Activated CD4-positive, alpha-beta T cell treated with anti-CD3 and anti-CD28 coated beads for 36 hours (primary cell): ENCODE data around the gene RASA3. TPM values are rescaled to one million over a fixed set of nuclear protein-coding genes. Genes with fewer than 3 reads are reported as not detected.

ENCODE experiments used
- ATAC-seq: fragments of 200-7000 bp; cut with Tn5 transposase; one replicate; pipeline ENCODE4 v1.10.0; 2021; ENCODE audit warnings: mild to moderate bottlenecking, moderate library complexity
- CTCF ChIA-PET: fragments of 350-600 bp; sonication (Branson Sonifier 250); formaldehyde crosslinking; loops from one replicate; lab custom pipeline; 2021; ENCODE audit warnings: antibody characterized with exemption; lab: Charles Lee
- POLR2A ChIA-PET: fragments of 350-600 bp; sonication (Branson Sonifier 250); formaldehyde crosslinking; loops from one replicate; lab custom pipeline; 2021; ENCODE audit warnings: antibody characterized with exemption, inconsistent platforms; lab: Charles Lee
- DNase-seq: peaks from one replicate; pipeline ENCODE4 v3.0.0-alpha.2; 2020
- H3K27ac Mint-ChIP-seq: one replicate; pipeline ENCODE4 v1.8.0; 2021; ENCODE audit warnings: mixed read lengths
- H3K27me3 Mint-ChIP-seq: one replicate; pipeline ENCODE4 v1.8.0; 2021; ENCODE audit warnings: mixed read lengths
- H3K36me3 Mint-ChIP-seq: one replicate; pipeline ENCODE4 v1.8.0; 2021; ENCODE audit warnings: low read depth, mixed read lengths
- H3K4me1 Mint-ChIP-seq: one replicate; pipeline ENCODE4 v1.8.0; 2021; ENCODE audit warnings: mixed read lengths
- H3K4me3 Mint-ChIP-seq: one replicate; pipeline ENCODE4 v1.8.0; 2021; ENCODE audit warnings: mild to moderate bottlenecking, moderate library complexity, mixed read lengths
- H3K9me3 Mint-ChIP-seq: one replicate; pipeline ENCODE4 v1.8.0; 2021; ENCODE audit warnings: low read depth, mixed read lengths
- intact Hi-C, 2 experiments: fragments of 100-400 bp; cut with DNase I in 1 of 2; cut with micrococcal nuclease in 1 of 2; formaldehyde crosslinking; loops; one replicate each; pipeline versions ENCODE4 v1.14.2 to v1.15.1; 2022 to 2024; cut with DNase I, micrococcal nuclease
- total RNA-seq, 2 experiments: library from RNA; stranded (reverse); gene quantifications; one replicate each; pipeline ENCODE4 v1.2.3, GENCODE V29; 2021

RASA3 gene
- total RNA-seq, 2 experiments from 2014 or later: 33.0 to 34.7 TPM

- Mint-ChIP-seq H3K27ac (peak overlapping the region; percentile 95), H3K36me3 (peaks cover 19% of the 10 kb centered on the region), H3K4me1 (peaks cover 72% of the 10 kb centered on the region), H3K4me3 (peak overlapping the region; percentile 69), H3K27me3 (no peaks in the 10 kb centered on the region), H3K9me3 (no peaks in the 10 kb centered on the region)
- POLR2A ChIA-PET: no interaction called here
- intact Hi-C loops: loop anchor here in 1 of 2 experiments (2.0 to 10.0 kb wide), 4 partner anchors 47 to 859 kb away; partner anchors contain the start of genes CDC16, CUL4A, DCUN1D2 and PCID2
- CTCF ChIA-PET: interaction anchor here (0.8 to 1.4 kb wide), 2 partner anchors 14 to 54 kb away, joined by 3 read pairs; no protein-coding TSS in a partner anchor
- ATAC-seq: no peak
- peak; percentile 51 for DNase-seq
Observed at GRCh38 chr13:114063545-114064449, 68.6 kb downstream of the RASA3 start.

- CTCF ChIA-PET: interaction anchor here (0.6 kb wide), 1 partner anchor 66 kb away, joined by 3 read pairs; no protein-coding TSS in a partner anchor
- no peaks in the 10 kb centered on the region for H3K9me3 Mint-ChIP-seq
- no peaks in the 10 kb centered on the region for H3K27me3 Mint-ChIP-seq
- intact Hi-C loops: loop anchor here in 1 of 2 experiments (10.0 kb wide), 2 partner anchors 568 to 858 kb away; partner anchors contain the start of genes CUL4A, DCUN1D2 and PCID2
- POLR2A ChIA-PET: no interaction called here
- ATAC-seq: no peak
- peaks cover 18% of the 10 kb centered on the region for H3K36me3 Mint-ChIP-seq
- DNase-seq: no peak
- no peak overlapping the region for H3K4me3 Mint-ChIP-seq
- no peak overlapping the region for H3K27ac Mint-ChIP-seq
- peaks cover 71% of the 10 kb centered on the region for H3K4me1 Mint-ChIP-seq
Observed at GRCh38 chr13:114062754-114063153, 69.7 kb downstream of the RASA3 start.

- Mint-ChIP-seq H3K4me3 (no peak overlapping the region), H3K4me1 (peaks cover 71% of the 10 kb centered on the region), H3K9me3 (no peaks in the 10 kb centered on the region), H3K27me3 (no peaks in the 10 kb centered on the region), H3K27ac (no peak overlapping the region), H3K36me3 (peaks cover 18% of the 10 kb centered on the region)
- no peak for ATAC-seq
- POLR2A ChIA-PET: no interaction called here
- intact Hi-C loops: loop anchor here in 1 of 2 experiments (10.0 kb wide), 2 partner anchors 568 to 858 kb away; partner anchors contain the start of genes CUL4A, DCUN1D2 and PCID2
- CTCF ChIA-PET: interaction anchor here (0.6 kb wide), 1 partner anchor 66 kb away, joined by 3 read pairs; no protein-coding TSS in a partner anchor
- no peak for DNase-seq
Observed at GRCh38 chr13:114062341-114062740, 70.1 kb downstream of the RASA3 start.

- POLR2A ChIA-PET: no interaction called here
- DNase-seq (no peak), ATAC-seq (no peak)
- H3K4me3 Mint-ChIP-seq: no peak overlapping the region
- peaks cover 18% of the 10 kb centered on the region for H3K36me3 Mint-ChIP-seq
- no peaks in the 10 kb centered on the region for H3K9me3 Mint-ChIP-seq
- H3K27ac Mint-ChIP-seq: peak overlapping the region; percentile 42
- H3K4me1 Mint-ChIP-seq: peaks cover 69% of the 10 kb centered on the region
- H3K27me3 Mint-ChIP-seq: no peaks in the 10 kb centered on the region
- intact Hi-C loops: loop anchor here in 1 of 2 experiments (10.0 kb wide), 2 partner anchors 567 to 857 kb away; partner anchors contain the start of genes CUL4A, DCUN1D2 and PCID2
- CTCF ChIA-PET: no interaction called here
Observed at GRCh38 chr13:114061744-114062143, 70.7 kb downstream of the RASA3 start.

GRCh38 chr13:114061047-114061446, 71.4 kb downstream of the RASA3 start:
- intact Hi-C loops: loop anchor here in 1 of 2 experiments (10.0 kb wide), 2 partner anchors 566 to 856 kb away; partner anchors contain the start of genes CUL4A, DCUN1D2 and PCID2
- H3K27ac Mint-ChIP-seq: no peak overlapping the region
- H3K4me3 Mint-ChIP-seq: no peak overlapping the region
- ChIA-PET POLR2A (no interaction called here), CTCF (no interaction called here)
- H3K9me3 Mint-ChIP-seq: no peaks in the 10 kb centered on the region
- H3K4me1 Mint-ChIP-seq: peaks cover 65% of the 10 kb centered on the region
- DNase-seq (no peak), ATAC-seq (no peak)
- H3K36me3 Mint-ChIP-seq: peaks cover 19% of the 10 kb centered on the region
- no peaks in the 10 kb centered on the region for H3K27me3 Mint-ChIP-seq

GRCh38 chr13:114059946-114060860, 72.2 kb downstream of the RASA3 start:
- peaks cover 57% of the 10 kb centered on the region for H3K4me1 Mint-ChIP-seq
- no peaks in the 10 kb centered on the region for H3K9me3 Mint-ChIP-seq
- no peak for ATAC-seq
- peak overlapping the region; percentile 65 for H3K27ac Mint-ChIP-seq
- no peak for DNase-seq
- no peaks in the 10 kb centered on the region for H3K27me3 Mint-ChIP-seq
- intact Hi-C loops: loop anchor here in 1 of 2 experiments (10.0 kb wide), 2 partner anchors 565 to 855 kb away; partner anchors contain the start of genes CUL4A, DCUN1D2 and PCID2
- ChIA-PET CTCF (no interaction called here), POLR2A (no interaction called here)
- H3K36me3 Mint-ChIP-seq: peaks cover 19% of the 10 kb centered on the region
- H3K4me3 Mint-ChIP-seq: no peak overlapping the region

GRCh38 chr13:114059428-114059827, 73.0 kb downstream of the RASA3 start:
- Mint-ChIP-seq H3K27me3 (no peaks in the 10 kb centered on the region), H3K36me3 (peaks cover 24% of the 10 kb centered on the region), H3K27ac (peak overlapping the region; percentile 65), H3K9me3 (no peaks in the 10 kb centered on the region), H3K4me3 (no peak overlapping the region), H3K4me1 (peaks cover 53% of the 10 kb centered on the region)
- no peak for ATAC-seq
- CTCF ChIA-PET: no interaction called here
- DNase-seq: no peak
- POLR2A ChIA-PET: no interaction called here
- intact Hi-C loops: no loop called here

- ATAC-seq: no peak
- Mint-ChIP-seq H3K4me1 (peaks cover 50% of the 10 kb centered on the region), H3K4me3 (no peak overlapping the region), H3K27me3 (no peaks in the 10 kb centered on the region), H3K27ac (peak overlapping the region; percentile 60), H3K36me3 (peaks cover 26% of the 10 kb centered on the region), H3K9me3 (no peaks in the 10 kb centered on the region)
- ChIA-PET POLR2A (no interaction called here), CTCF (interaction anchor here (0.6 to 2.4 kb wide), 4 partner anchors 9 to 168 kb away, joined by 3 to 8 read pairs (median 4); no protein-coding TSS in a partner anchor)
- DNase-seq: no peak
- intact Hi-C loops: no loop called here
Observed at GRCh38 chr13:114058051-114058867, 74.2 kb downstream of the RASA3 start.

- intact Hi-C loops: no loop called here
- CTCF ChIA-PET: interaction anchor here (0.6 to 2.4 kb wide), 3 partner anchors 10 to 169 kb away, joined by 3 to 8 read pairs (median 4); no protein-coding TSS in a partner anchor
- Mint-ChIP-seq H3K27me3 (no peaks in the 10 kb centered on the region), H3K9me3 (no peaks in the 10 kb centered on the region), H3K27ac (peak overlapping the region; percentile 60), H3K36me3 (peaks cover 23% of the 10 kb centered on the region), H3K4me1 (peaks cover 49% of the 10 kb centered on the region), H3K4me3 (no peak overlapping the region)
- POLR2A ChIA-PET: interaction anchor here (0.6 kb wide), 1 partner anchor 259 kb away, joined by 6 read pairs; no protein-coding TSS in a partner anchor
- ATAC-seq (no peak), DNase-seq (no peak)
Observed at GRCh38 chr13:114057166-114058050, 75.0 kb downstream of the RASA3 start.
